Breast epithelium (tissue), 3 donors: ENCODE results near the gene CCDC86.

Source experiments
- POLR2A ChIP-seq: fragments of 450-650 bp; IDR thresholded peaks from one replicate; pipeline ENCODE4 v1.6.1; 2016; ENCODE audit warnings: antibody characterized with exemption, mild to moderate bottlenecking, moderate library complexity
- TF ChIP-seq, protein P1 (sequence below), 3 donors: fragments of 450-650 bp; IDR thresholded peaks; one replicate each; pipeline ENCODE4 v1.5.1; 2016 to 2017; ENCODE audit warnings: antibody characterized with exemption in 3 of 3, mild to moderate bottlenecking in 3 of 3, moderate library complexity in 3 of 3

DNA sequence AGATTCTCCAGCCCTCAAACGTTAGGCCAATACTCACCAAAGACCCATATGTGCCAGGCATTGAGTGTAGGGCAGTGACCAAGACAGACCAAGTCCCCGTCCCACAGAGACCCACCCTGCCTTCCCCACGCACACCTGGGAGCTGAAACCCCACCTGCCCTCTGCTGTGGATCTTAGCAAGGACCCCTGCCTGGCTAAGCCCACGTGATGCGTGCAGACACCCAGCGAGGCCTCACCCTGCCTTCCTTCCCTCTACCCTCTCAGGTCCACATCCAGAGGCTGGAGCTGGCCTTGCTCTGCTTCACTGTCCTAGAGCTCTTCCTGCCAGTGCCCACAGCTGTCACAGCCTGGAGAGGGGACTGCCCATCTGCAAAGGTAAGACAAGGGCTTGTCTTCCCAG lies 46.6 kb upstream of the CCDC86 start:
- TF ChIP-seq, protein P1, sequence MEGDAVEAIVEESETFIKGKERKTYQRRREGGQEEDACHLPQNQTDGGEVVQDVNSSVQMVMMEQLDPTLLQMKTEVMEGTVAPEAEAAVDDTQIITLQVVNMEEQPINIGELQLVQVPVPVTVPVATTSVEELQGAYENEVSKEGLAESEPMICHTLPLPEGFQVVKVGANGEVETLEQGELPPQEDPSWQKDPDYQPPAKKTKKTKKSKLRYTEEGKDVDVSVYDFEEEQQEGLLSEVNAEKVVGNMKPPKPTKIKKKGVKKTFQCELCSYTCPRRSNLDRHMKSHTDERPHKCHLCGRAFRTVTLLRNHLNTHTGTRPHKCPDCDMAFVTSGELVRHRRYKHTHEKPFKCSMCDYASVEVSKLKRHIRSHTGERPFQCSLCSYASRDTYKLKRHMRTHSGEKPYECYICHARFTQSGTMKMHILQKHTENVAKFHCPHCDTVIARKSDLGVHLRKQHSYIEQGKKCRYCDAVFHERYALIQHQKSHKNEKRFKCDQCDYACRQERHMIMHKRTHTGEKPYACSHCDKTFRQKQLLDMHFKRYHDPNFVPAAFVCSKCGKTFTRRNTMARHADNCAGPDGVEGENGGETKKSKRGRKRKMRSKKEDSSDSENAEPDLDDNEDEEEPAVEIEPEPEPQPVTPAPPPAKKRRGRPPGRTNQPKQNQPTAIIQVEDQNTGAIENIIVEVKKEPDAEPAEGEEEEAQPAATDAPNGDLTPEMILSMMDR (IDR thresholded peaks at IDR 0.05) = no peak
- no peak for TF ChIP-seq POLR2A
